Breast epithelium (tissue), 3 donors: Measurements from ENCODE around the gene RPL15.

Experiments
- CTCF ChIP-seq, 3 donors: fragments of 450-650 bp; IDR thresholded peaks; one replicate each; pipeline ENCODE4 v1.5.1; 2016 to 2017; ENCODE audit warnings: antibody characterized with exemption in 3 of 3, mild to moderate bottlenecking in 3 of 3, moderate library complexity in 3 of 3
- POLR2A ChIP-seq: fragments of 450-650 bp; IDR thresholded peaks from one replicate; pipeline ENCODE4 v1.6.1; 2016; ENCODE audit warnings: antibody characterized with exemption, mild to moderate bottlenecking, moderate library complexity
- POLR2AphosphoS5 ChIP-seq, 3 donors: sonication (generic); formaldehyde crosslinking; IDR thresholded peaks; one replicate each; pipeline ENCODE4 v1.6.1; 2017; ENCODE audit warnings: antibody characterized with exemption in 3 of 3

- no peak for TF ChIP-seq POLR2A
- no peak for TF ChIP-seq CTCF (IDR thresholded peaks at IDR 0.05)
- TF ChIP-seq POLR2AphosphoS5 (IDR thresholded peaks at IDR 0.05), result no peak
Observed at GRCh38 chr3:23969393-23969792, 52.5 kb downstream of the RPL15 start.
